K562 (cell line): ENCODE results near the gene HES5. TPM values are rescaled to one million over a fixed set of nuclear protein-coding genes. Genes with fewer than 3 reads are reported as not detected.

Experiments
- ARID4B ChIP-seq: sonication (generic); formaldehyde crosslinking; IDR thresholded peaks from 2 replicates; pipeline ENCODE4 v1.8.0; 2022; ENCODE audit warnings: mild to moderate bottlenecking, missing genetic modification reagents
- CCNT2 ChIP-seq: IDR thresholded peaks from 2 replicates; pipeline ENCODE4 v1.6.1; 2011; ENCODE audit warnings: borderline replicate concordance, low read depth, mild to moderate bottlenecking, moderate library complexity, mixed read lengths, low read length; ENCODE audit not compliant: insufficient read length; ENCODE audit errors: extremely low read depth
- DACH1 ChIP-seq: fragments of 450-650 bp; IDR thresholded peaks from 2 replicates; pipeline ENCODE4 v1.6.1; 2018; ENCODE audit not compliant: partially characterized antibody
- ETV1 ChIP-seq: fragments of 450-650 bp; conservative IDR thresholded peaks from 2 replicates; pipeline ENCODE4 v1.6.1; 2016; ENCODE audit warnings: missing genetic modification characterization, control low read depth, low read depth, missing compliant biosample characterization
- FOXK2 ChIP-seq, 2 experiments: fragments of 450-650 bp; IDR thresholded peaks in 1 of 2; conservative IDR thresholded peaks in 1 of 2; 2 replicates each; pipeline ENCODE4 v1.6.1; 2016; ENCODE audit warnings: low read depth in 2 of 2, mild to moderate bottlenecking in 1 of 2
- HMGXB4 ChIP-seq: sonication (generic); formaldehyde crosslinking; IDR thresholded peaks from 2 replicates; pipeline ENCODE4 v1.8.1; 2023; ENCODE audit warnings: mild to moderate bottlenecking, missing genetic modification reagents
- HOMEZ ChIP-seq: fragments of 250-450 bp; sonication (Bioruptor Pico); IDR thresholded peaks from 2 replicates; pipeline ENCODE4 v1.4.0; 2020; ENCODE audit warnings: mild to moderate bottlenecking, moderate library complexity
- NFXL1 ChIP-seq: fragments of 450-650 bp; formaldehyde crosslinking; IDR thresholded peaks from 2 replicates; pipeline ENCODE4 v1.4.0; 2021; ENCODE audit warnings: mild to moderate bottlenecking
- RBBP5 ChIP-seq: fragments of 200-600 bp; sonication (generic); IDR thresholded peaks from 2 replicates; pipeline ENCODE4 v1.6.1; 2012; ENCODE audit warnings: borderline replicate concordance, mild to moderate bottlenecking, low read length, control low read depth, inconsistent platforms; ENCODE audit not compliant: insufficient read depth, poor library complexity, severe bottlenecking
- RBM14 ChIP-seq: fragments of 200-400 bp; formaldehyde crosslinking; IDR thresholded peaks from 2 replicates; pipeline ENCODE4 v1.6.1; 2018; ENCODE audit warnings: low read depth, mild to moderate bottlenecking, low read length, moderate library complexity, borderline replicate concordance; ENCODE audit not compliant: insufficient read depth
- RBM34 ChIP-seq: fragments of 200-400 bp; formaldehyde crosslinking; IDR thresholded peaks from 2 replicates; pipeline ENCODE4 v1.6.1; 2018; ENCODE audit warnings: low read length, borderline replicate concordance; ENCODE audit not compliant: insufficient read depth
- SMARCA5 ChIP-seq: fragments of 450-650 bp; IDR thresholded peaks from 2 replicates; pipeline ENCODE4 v1.6.1; 2016
- TEAD1 ChIP-seq, 2 experiments: fragments of 450-650 bp in 1 of 2; sonication (generic) in 1 of 2; formaldehyde crosslinking; IDR thresholded peaks; 2 replicates each; pipeline versions ENCODE4 v1.4.0 to v1.8.0; 2020 to 2022; ENCODE audit warnings: mild to moderate bottlenecking in 2 of 2, missing genetic modification reagents in 1 of 2
- VEZF1 ChIP-seq: fragments of 200-800 bp; sonication (Bioruptor generic); IDR thresholded peaks from 2 replicates; pipeline ENCODE4 v1.6.1; 2017; ENCODE audit warnings: missing genetic modification characterization, missing compliant biosample characterization
- ZBTB12 ChIP-seq: fragments of 250-450 bp; sonication (Bioruptor Pico); IDR thresholded peaks from 2 replicates; pipeline ENCODE4 v1.4.0; 2020
- polyA plus RNA-seq, 8 experiments: library from polyadenylated mRNA; depleted of rRNA in 4 of 8; stranded (reverse) in 5 of 8; unstranded in 3 of 8; fragments of >200 nt; fragmentation: Nextera tagmentation in 2 of 8; fragmentation: Illumina TruSeq in 1 of 8; extraction: Ambion mirVana in 2 of 8; extraction: Trizol in 1 of 8; gene quantifications; 2 replicates each; pipeline versions ENCODE4 v1.2.1 to v1.2.3, GENCODE V29; 2011 to 2014; ENCODE audit warnings: inconsistent platforms in 1 of 8, missing spikeins in 1 of 8
- total RNA-seq, 7 experiments: library from RNA; depleted of rRNA in 6 of 7; stranded (reverse); fragments of >200 nt in 6 of 7; fragmentation: Illumina TruSeq in 2 of 7; extraction: Trizol in 2 of 7; gene quantifications; 2 replicates each; pipeline versions ENCODE4 v1.2.1 to v1.2.3, GENCODE V29; 2011 to 2021; ENCODE audit warnings: low replicate concordance in 1 of 7

The HES5 gene
- total and polyA plus RNA-seq, 9 of the 15 experiments (the other 6 are each of a cell fraction or from before 2014, with no cell fraction given) = not detected

GRCh38 chr1:2546515-2547209, 16.6 kb upstream of the HES5 start (continued):
- peak; percentile 87 for TF ChIP-seq VEZF1 (CRISPR knock-in tag)
- TF ChIP-seq CCNT2 = peak; percentile 49
- TF ChIP-seq DACH1 = peak; percentile 52
- TF ChIP-seq HMGXB4 (CRISPR knock-in tag) = no peak
- TF ChIP-seq ETV1 (tag) = peak; percentile 78
- TF ChIP-seq NFXL1 (CRISPR knock-in tag) = no peak
- no peak for TF ChIP-seq TEAD1 (CRISPR knock-in tag; IDR thresholded peaks at IDR 0.05)
- 0 out of 2 replicates have a peak, but pooled peaks have one; percentile 55 for TF ChIP-seq RBM14
- TF ChIP-seq ZBTB12 (CRISPR knock-in tag) = no peak
- peak; percentile 51 for TF ChIP-seq RBBP5
- TF ChIP-seq ARID4B (CRISPR knock-in tag) = peak; percentile 64; the same call in 1 of the 2 replicates
- peak; percentile 36 to 50; a peak in 3 of 4 replicates for TF ChIP-seq FOXK2 (conservative IDR thresholded peaks at IDR 0.05 in 1 of 2, IDR thresholded peaks at IDR 0.05 in 1 of 2; ENCODE audit: low read depth in 2 of 2)
- TF ChIP-seq RBM34 = no peak
- no peak for TF ChIP-seq HOMEZ (CRISPR knock-in tag)
- TF ChIP-seq SMARCA5 = peak; percentile 96
